ENCODE measurements around the gene HNRNPK. TPM values are rescaled to one million over a fixed set of nuclear protein-coding genes. Genes with fewer than 3 reads are reported as not detected.

The HNRNPK gene
- total and polyA plus RNA-seq, 4 donors: 535 to 647 (median 584) TPM

GRCh38 chr9:83927591-83927990 is 52.4 kb downstream of the HNRNPK start:
- Histone ChIP-seq H3K27me3 (ENCODE audit: control insufficient read depth, insufficient read depth, low read length) (no peaks in the 10 kb centered on the region), H3K27ac (ENCODE audit: low read depth, low read length) (no peak overlapping the region), H3K9me3 (ENCODE audit: control insufficient read depth, insufficient read depth, low read length) (no peaks in the 10 kb centered on the region), H3K4me1 (ENCODE audit: control insufficient read depth, insufficient read depth, low read length) (no peaks in the 10 kb centered on the region), H3K36me3 (ENCODE audit: control insufficient read depth, insufficient read depth, low read length) (no peaks in the 10 kb centered on the region), H3K4me3 (ENCODE audit: low read depth, low read length) (no peak overlapping the region)
- 100% methylated on average over 1 of the region's 1 CpG for WGBS (ENCODE audit: insufficient coverage)
- DNase-seq (ENCODE audit: low read depth in 4 of 6, low spot score in 6 of 6): no peak

- WGBS (ENCODE audit: insufficient coverage): under 1% methylated on average over 86 of the region's 92 CpGs
- Histone ChIP-seq H3K36me3 (ENCODE audit: control insufficient read depth, insufficient read depth, low read length) (peaks cover under 1% of the 10 kb centered on the region), H3K4me3 (ENCODE audit: low read depth, low read length) (peak within 1 kb of the TSS; percentile 68), H3K27ac (ENCODE audit: low read depth, low read length) (peak within 1 kb of the TSS; percentile 84), H3K27me3 (ENCODE audit: control insufficient read depth, insufficient read depth, low read length) (no peaks in the 10 kb centered on the region), H3K4me1 (ENCODE audit: control insufficient read depth, insufficient read depth, low read length) (peaks cover 4% of the 10 kb centered on the region), H3K9me3 (ENCODE audit: control insufficient read depth, insufficient read depth, low read length) (no peaks in the 10 kb centered on the region)
- peak; percentile 82 to 99 (median 93) for DNase-seq (ENCODE audit: low read depth in 4 of 6, low spot score in 6 of 6)
Observed at GRCh38 chr9:83920927-83921707, 58.9 kb downstream of the HNRNPK start, which contains the start of gene KIF27. Gene KIF27 (minus strand): TSS chr9:83921432. CDS start chr9:83915591, 5,841 bp downstream.

- 1% methylated on average over 15 of the region's 16 CpGs for WGBS (ENCODE audit: insufficient coverage)
- peak overlapping the region; percentile 68 for H3K4me3 ChIP-seq (ENCODE audit: low read depth, low read length)
- peak in 5 of 6 donors; percentile 38 to 84 (median 40) for DNase-seq (ENCODE audit: low read depth in 4 of 6, low spot score in 6 of 6)
Observed at GRCh38 chr9:83920469-83920926, 59.5 kb downstream of the HNRNPK start.

GRCh38 chr9:83919111-83919510 is 60.9 kb downstream of the HNRNPK start:
- Histone ChIP-seq H3K9me3 (ENCODE audit: control insufficient read depth, insufficient read depth, low read length) (no peaks in the 10 kb centered on the region), H3K27ac (ENCODE audit: low read depth, low read length) (no peak overlapping the region), H3K27me3 (ENCODE audit: control insufficient read depth, insufficient read depth, low read length) (no peaks in the 10 kb centered on the region), H3K4me1 (ENCODE audit: control insufficient read depth, insufficient read depth, low read length) (peaks cover 4% of the 10 kb centered on the region), H3K36me3 (ENCODE audit: control insufficient read depth, insufficient read depth, low read length) (peaks cover 2% of the 10 kb centered on the region), H3K4me3 (ENCODE audit: low read depth, low read length) (no peak overlapping the region)
- WGBS (ENCODE audit: insufficient coverage): no CpG with 5 or more reads among the region's 1 CpG
- DNase-seq (ENCODE audit: low read depth in 4 of 6, low spot score in 6 of 6): no peak

More at GRCh38 chr9:83920469-83920926, 59.5 kb downstream of the HNRNPK start:
- Histone ChIP-seq H3K27ac (ENCODE audit: low read depth, low read length) (peak overlapping the region; percentile 84), H3K4me1 (ENCODE audit: control insufficient read depth, insufficient read depth, low read length) (peaks cover 4% of the 10 kb centered on the region), H3K36me3 (ENCODE audit: control insufficient read depth, insufficient read depth, low read length) (peaks cover 2% of the 10 kb centered on the region), H3K27me3 (ENCODE audit: control insufficient read depth, insufficient read depth, low read length) (no peaks in the 10 kb centered on the region), H3K9me3 (ENCODE audit: control insufficient read depth, insufficient read depth, low read length) (no peaks in the 10 kb centered on the region)

Small RNAs within 50 kb of the gene (small RNA-seq; reads per million reads assigned to genes)
- not detected for gene RF00019 (ENCODE audit: low replicate concordance)

Other genes with a start within 250 kb of the HNRNPK start
- gene GKAP1, start 162.4 kb downstream of the HNRNPK start, total RNA-seq: 10 to 100 TPM; 14.8 to 15.9 TPM
- 10 to 100 TPM; 25.2 to 26.7 TPM for gene GKAP1, start 162.4 kb downstream of the HNRNPK start, polyA plus RNA-seq (ENCODE audit: insufficient read length in 2 of 2)
- 10 to 100 TPM; 13.1 to 19.4 TPM for gene KIF27, start 58.8 kb downstream of the HNRNPK start, total RNA-seq
- 10 to 100 TPM in 1 of 2 donors, 1 to 10 TPM in 1; 9.9 to 15.3 TPM for gene KIF27, start 58.8 kb downstream of the HNRNPK start, polyA plus RNA-seq (ENCODE audit: insufficient read length in 2 of 2)
- gene RMI1, start 590 bp upstream of the HNRNPK start, total RNA-seq: 10 to 100 TPM in 1 of 2 donors, 1 to 10 TPM in 1; 8.2 to 17.4 TPM
- 10 to 100 TPM; 12.5 to 17.2 TPM for gene RMI1, start 590 bp upstream of the HNRNPK start, polyA plus RNA-seq (ENCODE audit: insufficient read length in 2 of 2)

All from spinal cord (tissue), 10 donors.